AG09319 (cell line): ENCODE results near the gene ZNF536.

ENCODE experiments used
- DNase-seq: peaks from one replicate; pipeline ENCODE4 v3.0.0-alpha.2; 2010; ENCODE audit warnings: low read depth; ENCODE audit errors: extremely low read depth
- TF ChIP-seq, protein P1 (sequence below): IDR thresholded peaks from 2 replicates; pipeline ENCODE4 v1.5.1; 2011; ENCODE audit warnings: low read depth, mild to moderate bottlenecking, inconsistent platforms, low read length, moderate library complexity

Gene ZNF536

DNA sequence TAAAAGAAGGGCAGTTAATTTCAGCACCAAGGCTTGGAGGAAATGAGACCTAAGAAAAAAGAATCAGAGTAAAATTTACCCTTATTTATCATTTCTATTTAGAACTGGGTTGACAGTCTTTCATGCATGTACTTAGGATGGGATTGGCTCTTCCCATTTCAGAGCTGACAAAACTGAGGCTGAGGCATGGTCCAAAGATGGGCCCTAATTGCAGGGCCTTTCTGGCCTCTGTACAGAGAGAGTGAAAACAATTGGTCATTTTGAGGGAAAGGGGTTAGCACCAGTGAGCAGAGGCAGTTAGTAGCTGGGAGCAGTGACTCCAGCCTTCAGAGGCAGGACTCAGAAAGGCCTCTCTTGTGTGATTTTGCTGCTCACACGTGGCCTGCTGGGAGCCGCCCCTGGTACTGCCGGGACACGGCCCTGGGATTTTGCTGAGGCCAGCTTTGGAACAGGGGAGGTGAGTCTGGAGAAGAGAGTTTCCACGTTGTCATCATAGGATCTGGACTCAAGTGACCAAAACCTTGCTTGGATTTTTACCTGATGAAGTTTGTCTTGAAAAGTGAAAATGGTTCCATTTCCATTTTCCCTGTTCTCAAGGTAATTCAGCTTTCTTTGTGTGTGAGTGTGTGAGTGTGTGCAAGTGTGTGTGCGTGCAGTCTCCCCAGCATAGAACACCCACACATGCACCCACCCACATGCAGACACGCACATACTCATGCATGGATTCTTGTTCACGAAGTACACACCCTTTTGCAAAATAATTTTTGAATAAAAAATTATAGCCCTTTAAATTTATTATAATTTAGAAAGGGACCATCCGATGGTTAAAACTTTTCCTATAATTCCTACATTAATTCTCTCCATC lies at the start of gene ZNF536:
Gene ZNF536, plus strand, starts transcription at position 425 of the 865 bp plus-strand sequence. CDS start 71,179 bp downstream, outside the sequence.
- TF ChIP-seq, protein P1, sequence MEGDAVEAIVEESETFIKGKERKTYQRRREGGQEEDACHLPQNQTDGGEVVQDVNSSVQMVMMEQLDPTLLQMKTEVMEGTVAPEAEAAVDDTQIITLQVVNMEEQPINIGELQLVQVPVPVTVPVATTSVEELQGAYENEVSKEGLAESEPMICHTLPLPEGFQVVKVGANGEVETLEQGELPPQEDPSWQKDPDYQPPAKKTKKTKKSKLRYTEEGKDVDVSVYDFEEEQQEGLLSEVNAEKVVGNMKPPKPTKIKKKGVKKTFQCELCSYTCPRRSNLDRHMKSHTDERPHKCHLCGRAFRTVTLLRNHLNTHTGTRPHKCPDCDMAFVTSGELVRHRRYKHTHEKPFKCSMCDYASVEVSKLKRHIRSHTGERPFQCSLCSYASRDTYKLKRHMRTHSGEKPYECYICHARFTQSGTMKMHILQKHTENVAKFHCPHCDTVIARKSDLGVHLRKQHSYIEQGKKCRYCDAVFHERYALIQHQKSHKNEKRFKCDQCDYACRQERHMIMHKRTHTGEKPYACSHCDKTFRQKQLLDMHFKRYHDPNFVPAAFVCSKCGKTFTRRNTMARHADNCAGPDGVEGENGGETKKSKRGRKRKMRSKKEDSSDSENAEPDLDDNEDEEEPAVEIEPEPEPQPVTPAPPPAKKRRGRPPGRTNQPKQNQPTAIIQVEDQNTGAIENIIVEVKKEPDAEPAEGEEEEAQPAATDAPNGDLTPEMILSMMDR, result no peak
- no peak for DNase-seq

DNA sequence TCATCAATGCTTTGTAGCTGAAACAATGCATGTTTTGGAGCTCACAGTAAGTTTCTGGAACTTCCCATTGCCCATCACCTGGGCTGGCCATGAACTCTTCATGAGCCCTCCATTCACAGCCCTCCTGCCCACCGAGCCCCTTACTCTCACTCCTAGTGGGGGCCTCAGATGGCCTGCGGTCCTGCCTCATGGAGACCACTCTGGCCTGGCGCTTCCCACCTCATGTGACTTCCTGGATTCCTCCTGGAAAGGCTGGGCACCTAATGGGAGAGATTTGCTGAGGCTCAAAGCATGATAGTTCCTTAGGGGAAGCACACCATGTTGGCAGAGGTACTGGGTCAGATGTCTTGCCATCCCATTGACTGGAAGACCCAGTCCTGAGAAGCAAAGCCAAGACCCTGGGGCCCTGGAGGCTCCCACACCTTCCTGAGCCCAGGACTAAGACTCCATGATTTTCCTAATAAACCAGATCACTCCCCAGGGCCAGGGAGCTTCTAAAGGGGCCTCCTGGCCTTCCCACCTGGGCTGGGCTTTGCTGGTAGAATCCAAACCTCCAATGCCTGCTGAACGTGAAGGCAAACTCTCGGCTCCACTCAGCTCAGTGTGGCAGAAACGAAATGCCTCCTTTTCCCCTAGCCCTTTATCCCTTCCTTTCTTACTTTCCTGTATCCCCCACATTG lies 49.4 kb upstream of the ZNF536 start:
- DNase-seq, result no peak
- TF ChIP-seq, protein P1, result no peak

DNA sequence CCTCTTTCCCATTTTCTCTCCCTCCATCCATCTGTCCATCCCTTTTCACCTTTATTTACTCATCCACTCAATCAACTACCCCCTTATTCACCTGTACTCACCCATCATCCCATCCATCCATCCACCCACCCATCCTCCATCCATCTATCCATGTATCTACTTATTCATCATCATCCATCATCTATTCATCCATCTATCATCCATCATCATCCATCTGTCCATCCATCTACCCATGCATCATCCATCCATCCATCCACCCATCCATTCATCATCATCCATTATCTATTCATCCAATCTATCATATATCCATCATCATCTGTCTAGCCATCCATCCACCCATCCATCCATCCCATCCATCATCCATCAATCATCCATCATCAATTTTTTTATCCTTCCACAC lies 48.3 kb upstream of the ZNF536 start:
- no peak for DNase-seq
- TF ChIP-seq, protein P1, result no peak

DNA sequence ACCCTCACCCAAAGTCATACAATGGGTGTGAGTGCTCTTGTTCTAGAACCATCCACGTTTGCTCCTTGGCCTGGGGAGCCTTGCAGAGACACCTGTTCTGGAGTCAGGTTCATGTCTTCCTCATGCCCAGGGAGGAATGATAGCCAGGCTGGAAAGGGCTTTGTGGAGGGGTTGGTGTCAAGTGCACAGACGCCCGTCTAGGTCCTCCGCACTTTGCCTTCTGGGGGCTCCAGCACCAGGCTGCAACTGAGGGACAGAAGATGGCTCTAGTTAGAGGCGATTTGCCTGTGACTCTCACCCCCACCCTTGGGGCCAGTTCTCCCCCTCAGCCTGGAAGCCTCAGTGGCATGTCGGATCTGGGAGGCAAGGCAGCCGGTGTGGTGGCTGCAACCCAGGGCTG lies 47.2 kb upstream of the ZNF536 start:
- DNase-seq, result no peak
- TF ChIP-seq, protein P1, result no peak

DNA sequence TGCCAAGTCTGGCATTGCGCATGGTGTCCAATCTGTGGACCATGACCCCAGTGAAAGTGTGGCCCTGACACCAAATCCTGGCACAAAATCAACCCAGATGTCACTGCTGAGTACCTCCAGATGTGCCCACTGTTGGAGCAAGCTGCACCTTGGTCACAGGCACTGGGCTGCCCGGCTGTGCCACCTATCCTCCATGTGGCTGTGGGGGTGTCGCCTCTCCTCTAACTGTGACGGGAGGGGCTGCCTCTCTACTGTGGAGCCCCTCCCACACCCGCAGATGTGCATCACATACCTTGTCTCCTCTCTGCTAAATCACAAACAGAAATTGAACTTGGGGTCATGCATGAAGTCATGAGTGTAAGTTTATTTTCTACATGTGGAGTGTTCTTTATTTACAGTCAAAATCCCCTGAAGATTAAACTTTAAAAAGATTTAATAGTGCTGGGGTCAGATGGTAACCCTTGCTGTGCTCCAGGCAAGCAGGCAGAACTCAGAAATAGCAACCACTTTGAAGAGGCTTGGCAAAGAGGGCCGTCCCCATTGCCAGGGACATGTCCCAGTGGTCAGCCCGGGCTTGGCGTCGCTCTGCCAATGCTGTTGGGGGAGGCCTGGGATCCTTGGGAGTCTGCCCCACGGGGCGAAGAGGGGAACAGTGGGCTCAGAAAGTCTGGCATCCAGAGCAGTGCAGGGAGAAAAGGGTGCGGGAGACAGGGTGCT lies 46.4 kb upstream of the ZNF536 start:
- TF ChIP-seq, protein P1, result no peak
- DNase-seq, result no peak

DNA sequence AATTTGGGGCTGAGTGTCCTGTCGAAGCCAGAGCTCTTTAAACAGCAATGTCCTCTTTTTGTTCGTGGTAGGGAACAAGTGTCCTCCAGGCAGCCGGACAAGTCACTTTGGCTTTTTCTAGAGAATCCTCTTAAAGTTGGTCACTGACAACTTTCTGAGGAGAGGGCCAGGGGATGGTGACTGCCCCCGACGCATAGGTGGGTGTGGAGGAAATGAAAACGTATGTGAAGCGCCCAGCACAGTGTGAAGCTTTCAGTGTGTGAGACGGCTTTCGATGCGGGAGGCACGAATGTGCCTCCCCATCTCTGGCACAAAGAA lies 45.8 kb upstream of the ZNF536 start:
- TF ChIP-seq, protein P1, result no peak
- DNase-seq, result no peak

DNA sequence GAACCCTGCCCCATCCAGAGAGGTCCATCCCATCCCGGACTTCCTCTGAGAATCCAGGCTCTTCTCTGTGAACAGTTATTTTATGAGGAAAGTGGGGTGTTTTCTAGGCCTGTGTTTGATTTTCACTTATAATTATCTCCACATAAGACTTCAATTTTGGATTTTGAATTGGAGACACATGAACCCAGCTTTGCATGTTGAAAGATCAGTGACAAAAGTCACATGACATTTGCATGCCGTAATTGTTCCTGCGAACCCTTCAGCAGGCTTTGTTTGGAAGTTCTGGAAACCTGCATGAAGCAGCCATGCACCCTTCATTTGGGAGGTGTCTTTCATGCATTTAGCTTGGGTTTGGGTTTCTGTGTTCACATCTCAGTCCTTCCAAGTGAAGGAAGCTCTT lies 44.9 kb upstream of the ZNF536 start:
- no peak for DNase-seq
- TF ChIP-seq, protein P1, result no peak
